ENCODE data around the gene E2F2.
A peak's percentile ranks its signal among the peaks of the same experiment; 100 is the strongest.

The E2F2 gene

GRCh38 chr1:23492132-23492720, 38.8 kb downstream of the E2F2 start:
- Mint-ChIP-seq H3K4me1 (no peaks in the 10 kb centered on the region), H3K4me3 (no peak overlapping the region), H3K27me3 (ENCODE audit: low read depth) (peaks cover 19% of the 10 kb centered on the region), H3K27ac (no peak overlapping the region), H3K9me3 (no peaks in the 10 kb centered on the region), H3K36me3 (ENCODE audit: low read depth) (no peaks in the 10 kb centered on the region)
- no peak for TF ChIP-seq CTCF (IDR thresholded peaks at IDR 0.05; ENCODE audit: unreplicated experiment in 3 of 3)

GRCh38 chr1:23489842-23490241, 41.2 kb downstream of the E2F2 start:
- Mint-ChIP-seq H3K27me3 (ENCODE audit: low read depth) (peaks cover 19% of the 10 kb centered on the region), H3K27ac (no peak overlapping the region), H3K4me1 (no peaks in the 10 kb centered on the region), H3K9me3 (no peaks in the 10 kb centered on the region), H3K4me3 (no peak overlapping the region), H3K36me3 (ENCODE audit: low read depth) (no peaks in the 10 kb centered on the region)
- TF ChIP-seq CTCF (IDR thresholded peaks at IDR 0.05; ENCODE audit: unreplicated experiment in 3 of 3): no peak

GRCh38 chr1:23485002-23485332, 46.1 kb downstream of the E2F2 start:
- TF ChIP-seq CTCF (IDR thresholded peaks at IDR 0.05; ENCODE audit: unreplicated experiment in 3 of 3): no peak
- Mint-ChIP-seq H3K4me3 (peak overlapping the region; percentile 89 to 94 (median 89)), H3K27ac (peak overlapping the region; percentile 89 to 95 (median 93)), H3K36me3 (ENCODE audit: low read depth) (no peaks in the 10 kb centered on the region), H3K4me1 (peaks cover 30% of the 10 kb centered on the region), H3K27me3 (ENCODE audit: low read depth) (peaks cover 13% of the 10 kb centered on the region), H3K9me3 (no peaks in the 10 kb centered on the region)

DNA sequence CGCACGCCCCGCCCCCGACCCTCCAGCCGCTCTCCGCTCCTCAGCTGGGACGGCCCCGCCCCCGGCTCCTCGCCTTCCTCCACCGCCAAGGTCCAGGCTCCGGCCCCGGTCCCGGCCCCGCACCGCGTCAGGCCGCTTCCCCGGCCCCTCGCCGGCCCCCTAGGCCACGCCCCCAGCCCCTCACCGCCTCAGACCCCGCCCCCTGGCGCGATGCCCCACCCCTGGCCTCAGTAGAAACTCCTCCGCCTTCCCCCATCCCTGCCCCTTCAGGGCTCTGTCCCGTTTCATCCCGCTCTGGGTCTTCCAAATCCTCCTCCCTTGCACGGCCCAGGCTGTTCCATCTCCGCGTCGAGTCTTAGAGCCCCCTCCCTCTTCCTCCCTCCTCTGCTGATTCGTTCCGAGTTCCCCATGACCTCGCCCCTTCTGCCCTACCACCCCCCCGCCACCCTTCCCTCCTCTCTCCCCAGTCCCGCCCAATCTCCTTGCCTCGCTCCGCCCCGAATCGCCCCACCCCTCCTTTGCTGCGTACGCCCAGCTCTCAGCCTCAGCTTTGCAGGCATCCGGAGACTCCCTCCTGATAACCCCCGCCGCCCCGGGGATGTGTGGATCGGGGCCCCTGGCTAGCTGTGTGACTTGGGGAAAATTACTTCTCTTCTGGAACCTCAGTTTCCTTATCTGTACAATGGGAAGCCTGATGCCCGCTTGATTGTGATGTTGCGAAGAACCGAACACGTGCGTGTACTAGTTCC, 46.6 kb downstream of the E2F2 start:
- H3K4me3 Mint-ChIP-seq: peak overlapping the region; percentile 89 to 94 (median 89)
- no peaks in the 10 kb centered on the region for H3K9me3 Mint-ChIP-seq
- peaks cover 9% of the 10 kb centered on the region for H3K27me3 Mint-ChIP-seq (ENCODE audit: low read depth)
- H3K36me3 Mint-ChIP-seq (ENCODE audit: low read depth): no peaks in the 10 kb centered on the region
- no peak for TF ChIP-seq CTCF (IDR thresholded peaks at IDR 0.05; ENCODE audit: unreplicated experiment in 3 of 3)
- H3K27ac Mint-ChIP-seq: peak overlapping the region; percentile 89 to 95 (median 93)
- peaks cover 35% of the 10 kb centered on the region for H3K4me1 Mint-ChIP-seq

- H3K27me3 Mint-ChIP-seq (ENCODE audit: low read depth): peaks cover 5% of the 10 kb centered on the region
- no peaks in the 10 kb centered on the region for H3K9me3 Mint-ChIP-seq
- peak within 1 kb of the TSS; percentile 91 to 95 (median 94) for H3K27ac Mint-ChIP-seq
- peak; percentile 7 to 40 (median 17) for TF ChIP-seq CTCF (IDR thresholded peaks at IDR 0.05; ENCODE audit: unreplicated experiment in 3 of 3)
- H3K4me1 Mint-ChIP-seq: peaks cover 43% of the 10 kb centered on the region
- H3K4me3 Mint-ChIP-seq: peak within 1 kb of the TSS; percentile 95 to 100 (median 97)
- H3K36me3 Mint-ChIP-seq (ENCODE audit: low read depth): no peaks in the 10 kb centered on the region
Measured at GRCh38 chr1:23483321-23484252, 47.4 kb downstream of the E2F2 start, which contains the start of gene ASAP3. ASAP3 (minus strand) TSS chr1:23484179; CDS start chr1:23484133, 46 bp downstream.

Data from nephron (organoid).